HepG2 (cell line): ENCODE data around the gene NSD2. TPM values are rescaled to one million over a fixed set of nuclear protein-coding genes. Genes with fewer than 3 reads are reported as not detected.

Source experiments
- ATF1 ChIP-seq: IDR thresholded peaks from 2 replicates; pipeline ENCODE4 v1.6.1; 2016; ENCODE audit warnings: mild to moderate bottlenecking, control low read depth
- CEBPG ChIP-seq: IDR thresholded peaks from 2 replicates; pipeline ENCODE4 v1.6.1; 2016
- HDAC6 ChIP-seq: fragments of 200-600 bp; sonication (generic); IDR thresholded peaks from 2 replicates; pipeline ENCODE4 v1.7.0; 2017; ENCODE audit warnings: mild to moderate bottlenecking, antibody characterized with exemption, low read length, low read depth
- NRL ChIP-seq: sonication (generic); formaldehyde crosslinking; IDR thresholded peaks from 2 replicates; pipeline ENCODE4 v1.5.0; 2020; ENCODE audit warnings: missing genetic modification reagents, mild to moderate bottlenecking, moderate library complexity, borderline replicate concordance
- POLR2G ChIP-seq: fragments of 200-400 bp; formaldehyde crosslinking; IDR thresholded peaks from 2 replicates; pipeline ENCODE4 v1.6.1; 2018; ENCODE audit warnings: mild to moderate bottlenecking, low read depth, low read length, moderate library complexity
- RAD51 ChIP-seq: fragments of 450-650 bp; IDR thresholded peaks from 2 replicates; pipeline ENCODE4 v1.6.1; 2016; ENCODE audit warnings: borderline replicate concordance
- SALL2 ChIP-seq: sonication (generic); formaldehyde crosslinking; IDR thresholded peaks from 2 replicates; pipeline ENCODE4 v1.8.1; 2023; ENCODE audit warnings: mild to moderate bottlenecking, missing genetic modification reagents, inconsistent platforms
- SCMH1 ChIP-seq: sonication (generic); formaldehyde crosslinking; IDR thresholded peaks from 2 replicates; pipeline ENCODE4 v1.9.0; 2021; ENCODE audit warnings: missing genetic modification reagents, mild to moderate bottlenecking, borderline replicate concordance
- TARDBP ChIP-seq: sonication (generic); formaldehyde crosslinking; IDR thresholded peaks from 2 replicates; pipeline ENCODE4 v1.8.0; 2022; ENCODE audit warnings: mild to moderate bottlenecking, missing genetic modification reagents
- ZMYM3 ChIP-seq: sonication (generic); formaldehyde crosslinking; IDR thresholded peaks from 2 replicates; pipeline ENCODE4 v1.5.1; 2020; ENCODE audit warnings: mild to moderate bottlenecking, missing genetic modification reagents
- ZNF501 ChIP-seq: sonication (generic); formaldehyde crosslinking; IDR thresholded peaks from 2 replicates; pipeline ENCODE4 v1.5.1; 2020; ENCODE audit warnings: mild to moderate bottlenecking, moderate library complexity, missing genetic modification reagents
- ZNF543 ChIP-seq: sonication (generic); formaldehyde crosslinking; IDR thresholded peaks from 2 replicates; pipeline ENCODE4 v1.4.0; 2020; ENCODE audit warnings: mild to moderate bottlenecking, missing genetic modification reagents
- ZNF883 ChIP-seq: sonication (generic); formaldehyde crosslinking; IDR thresholded peaks from 2 replicates; pipeline ENCODE4 v1.5.1; 2020; ENCODE audit warnings: mild to moderate bottlenecking, missing genetic modification reagents; ENCODE audit errors: not compliant biosample characterization
- ZSCAN31 ChIP-seq: sonication (generic); formaldehyde crosslinking; IDR thresholded peaks from 2 replicates; pipeline ENCODE4 v1.5.0; 2020; ENCODE audit warnings: low read depth, mild to moderate bottlenecking, missing genetic modification reagents
- polyA plus RNA-seq, 8 experiments: library from polyadenylated mRNA; depleted of rRNA in 3 of 8; stranded (reverse) in 7 of 8; unstranded in 1 of 8; fragments of >200 nt; fragmentation: Illumina TruSeq in 4 of 8; extraction: Trizol in 4 of 8; gene quantifications; 2 replicates each; pipeline versions ENCODE4 v1.2.1 to v1.2.3, GENCODE V29; 2011 to 2016; ENCODE audit warnings: low read depth in 4 of 8, missing spikeins in 1 of 8, mixed read lengths in 1 of 8; ENCODE audit not compliant: insufficient read depth in 1 of 8
- total RNA-seq, 5 experiments: library from RNA; depleted of rRNA; stranded (reverse); fragments of >200 nt; fragmentation: Illumina TruSeq; extraction: Trizol; gene quantifications; 2 replicates each; pipeline ENCODE4 v1.2.3, GENCODE V29; 2016; ENCODE audit warnings: low read depth in 1 of 5
- TF ChIP-seq, protein P1 (sequence below): sonication (generic); formaldehyde crosslinking; IDR thresholded peaks from 2 replicates; pipeline ENCODE4 v1.5.1; 2020; ENCODE audit warnings: mild to moderate bottlenecking, moderate library complexity, missing genetic modification reagents
- TF ChIP-seq, protein P2 (sequence below): sonication (generic); formaldehyde crosslinking; IDR thresholded peaks from 2 replicates; pipeline ENCODE4 v1.9.0; 2022; ENCODE audit warnings: missing genetic modification reagents, mild to moderate bottlenecking, borderline replicate concordance
- TF ChIP-seq, protein P3 (sequence below): IDR thresholded peaks from 2 replicates; pipeline ENCODE4 v1.4.0; 2020; ENCODE audit warnings: mild to moderate bottlenecking, missing genetic modification reagents
- TF ChIP-seq, protein P4 (sequence below): IDR thresholded peaks from 2 replicates; pipeline ENCODE4 v1.6.1; 2016
- TF ChIP-seq, protein P5 (sequence below): sonication (generic); formaldehyde crosslinking; IDR thresholded peaks from 2 replicates; pipeline ENCODE4 v1.4.0; 2020; ENCODE audit warnings: missing genetic modification reagents

NSD2 gene
- total and polyA plus RNA-seq, 2 of the 13 experiments (the other 11 are each of a cell fraction or from before 2014, with no cell fraction given): 22.0 to 65.9 TPM

DNA sequence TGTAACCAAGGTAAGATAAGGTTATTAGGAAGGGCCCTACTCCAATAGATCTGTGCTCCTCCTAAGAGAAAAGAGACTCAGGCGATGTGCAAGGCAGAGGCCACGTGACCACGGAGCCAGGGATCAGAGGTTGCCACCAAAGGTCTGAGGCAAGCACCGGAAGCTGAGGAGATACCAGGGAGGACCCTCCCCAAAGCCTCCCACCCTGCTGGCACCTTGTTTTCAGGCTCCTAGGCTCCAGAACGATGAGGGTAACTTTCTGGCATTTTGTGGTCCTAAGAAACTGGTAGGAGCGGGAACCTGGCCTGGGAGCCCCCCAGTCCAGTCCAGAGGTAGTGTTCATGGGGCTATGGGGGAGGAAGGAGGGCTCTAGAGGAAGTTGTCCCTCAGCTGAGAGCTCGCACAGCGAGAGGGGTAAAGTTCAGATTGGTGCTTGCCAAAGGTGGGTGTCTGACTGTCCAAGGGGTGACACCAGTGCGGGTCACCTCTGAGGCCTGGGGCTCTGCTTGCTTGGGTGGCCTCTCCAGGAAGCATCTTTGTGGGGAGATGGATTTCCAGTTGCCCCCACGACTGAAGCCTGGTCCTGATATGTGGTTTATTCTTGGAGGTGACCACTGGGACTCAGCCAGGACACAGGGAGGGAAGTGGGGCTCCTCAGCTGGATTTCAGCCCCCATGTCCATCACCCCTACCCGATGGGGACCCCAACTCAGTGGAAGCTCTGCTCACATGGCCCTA lies 7.7 kb upstream of the NSD2 start (continued):
- TF ChIP-seq, protein P1, sequence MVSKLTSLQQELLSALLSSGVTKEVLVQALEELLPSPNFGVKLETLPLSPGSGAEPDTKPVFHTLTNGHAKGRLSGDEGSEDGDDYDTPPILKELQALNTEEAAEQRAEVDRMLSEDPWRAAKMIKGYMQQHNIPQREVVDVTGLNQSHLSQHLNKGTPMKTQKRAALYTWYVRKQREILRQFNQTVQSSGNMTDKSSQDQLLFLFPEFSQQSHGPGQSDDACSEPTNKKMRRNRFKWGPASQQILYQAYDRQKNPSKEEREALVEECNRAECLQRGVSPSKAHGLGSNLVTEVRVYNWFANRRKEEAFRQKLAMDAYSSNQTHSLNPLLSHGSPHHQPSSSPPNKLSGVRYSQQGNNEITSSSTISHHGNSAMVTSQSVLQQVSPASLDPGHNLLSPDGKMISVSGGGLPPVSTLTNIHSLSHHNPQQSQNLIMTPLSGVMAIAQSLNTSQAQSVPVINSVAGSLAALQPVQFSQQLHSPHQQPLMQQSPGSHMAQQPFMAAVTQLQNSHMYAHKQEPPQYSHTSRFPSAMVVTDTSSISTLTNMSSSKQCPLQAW (CRISPR knock-in tag): peak; percentile 38; the same call in 1 of the 2 replicates
- peak; percentile 62; the same call in 1 of the 2 replicates for TF ChIP-seq CEBPG (CRISPR knock-in tag)
- TF ChIP-seq, protein P2, sequence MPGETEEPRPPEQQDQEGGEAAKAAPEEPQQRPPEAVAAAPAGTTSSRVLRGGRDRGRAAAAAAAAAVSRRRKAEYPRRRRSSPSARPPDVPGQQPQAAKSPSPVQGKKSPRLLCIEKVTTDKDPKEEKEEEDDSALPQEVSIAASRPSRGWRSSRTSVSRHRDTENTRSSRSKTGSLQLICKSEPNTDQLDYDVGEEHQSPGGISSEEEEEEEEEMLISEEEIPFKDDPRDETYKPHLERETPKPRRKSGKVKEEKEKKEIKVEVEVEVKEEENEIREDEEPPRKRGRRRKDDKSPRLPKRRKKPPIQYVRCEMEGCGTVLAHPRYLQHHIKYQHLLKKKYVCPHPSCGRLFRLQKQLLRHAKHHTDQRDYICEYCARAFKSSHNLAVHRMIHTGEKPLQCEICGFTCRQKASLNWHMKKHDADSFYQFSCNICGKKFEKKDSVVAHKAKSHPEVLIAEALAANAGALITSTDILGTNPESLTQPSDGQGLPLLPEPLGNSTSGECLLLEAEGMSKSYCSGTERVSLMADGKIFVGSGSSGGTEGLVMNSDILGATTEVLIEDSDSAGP: peak; percentile 43; the same call in 1 of the 2 replicates
- peak; percentile 33; the same call in 1 of the 2 replicates for TF ChIP-seq ZSCAN31 (CRISPR knock-in tag)
- TF ChIP-seq, protein P3, sequence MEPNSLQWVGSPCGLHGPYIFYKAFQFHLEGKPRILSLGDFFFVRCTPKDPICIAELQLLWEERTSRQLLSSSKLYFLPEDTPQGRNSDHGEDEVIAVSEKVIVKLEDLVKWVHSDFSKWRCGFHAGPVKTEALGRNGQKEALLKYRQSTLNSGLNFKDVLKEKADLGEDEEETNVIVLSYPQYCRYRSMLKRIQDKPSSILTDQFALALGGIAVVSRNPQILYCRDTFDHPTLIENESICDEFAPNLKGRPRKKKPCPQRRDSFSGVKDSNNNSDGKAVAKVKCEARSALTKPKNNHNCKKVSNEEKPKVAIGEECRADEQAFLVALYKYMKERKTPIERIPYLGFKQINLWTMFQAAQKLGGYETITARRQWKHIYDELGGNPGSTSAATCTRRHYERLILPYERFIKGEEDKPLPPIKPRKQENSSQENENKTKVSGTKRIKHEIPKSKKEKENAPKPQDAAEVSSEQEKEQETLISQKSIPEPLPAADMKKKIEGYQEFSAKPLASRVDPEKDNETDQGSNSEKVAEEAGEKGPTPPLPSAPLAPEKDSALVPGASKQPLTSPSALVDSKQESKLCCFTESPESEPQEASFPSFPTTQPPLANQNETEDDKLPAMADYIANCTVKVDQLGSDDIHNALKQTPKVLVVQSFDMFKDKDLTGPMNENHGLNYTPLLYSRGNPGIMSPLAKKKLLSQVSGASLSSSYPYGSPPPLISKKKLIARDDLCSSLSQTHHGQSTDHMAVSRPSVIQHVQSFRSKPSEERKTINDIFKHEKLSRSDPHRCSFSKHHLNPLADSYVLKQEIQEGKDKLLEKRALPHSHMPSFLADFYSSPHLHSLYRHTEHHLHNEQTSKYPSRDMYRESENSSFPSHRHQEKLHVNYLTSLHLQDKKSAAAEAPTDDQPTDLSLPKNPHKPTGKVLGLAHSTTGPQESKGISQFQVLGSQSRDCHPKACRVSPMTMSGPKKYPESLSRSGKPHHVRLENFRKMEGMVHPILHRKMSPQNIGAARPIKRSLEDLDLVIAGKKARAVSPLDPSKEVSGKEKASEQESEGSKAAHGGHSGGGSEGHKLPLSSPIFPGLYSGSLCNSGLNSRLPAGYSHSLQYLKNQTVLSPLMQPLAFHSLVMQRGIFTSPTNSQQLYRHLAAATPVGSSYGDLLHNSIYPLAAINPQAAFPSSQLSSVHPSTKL (CRISPR knock-in tag): peak; percentile 57; the same call in 1 of the 2 replicates
- no peak for TF ChIP-seq HDAC6
- TF ChIP-seq ATF1 (CRISPR knock-in tag): no peak
- no peak for TF ChIP-seq ZNF543
- TF ChIP-seq, protein P4, sequence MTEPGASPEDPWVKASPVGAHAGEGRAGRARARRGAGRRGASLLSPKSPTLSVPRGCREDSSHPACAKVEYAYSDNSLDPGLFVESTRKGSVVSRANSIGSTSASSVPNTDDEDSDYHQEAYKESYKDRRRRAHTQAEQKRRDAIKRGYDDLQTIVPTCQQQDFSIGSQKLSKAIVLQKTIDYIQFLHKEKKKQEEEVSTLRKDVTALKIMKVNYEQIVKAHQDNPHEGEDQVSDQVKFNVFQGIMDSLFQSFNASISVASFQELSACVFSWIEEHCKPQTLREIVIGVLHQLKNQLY (CRISPR knock-in tag): peak; percentile 77; the same call in 1 of the 2 replicates
- TF ChIP-seq SCMH1 (CRISPR knock-in tag): no peak
- peak; percentile 38; the same call in 1 of the 2 replicates for TF ChIP-seq ZMYM3 (CRISPR knock-in tag)
- peak; percentile 69; the same call in 1 of the 2 replicates for TF ChIP-seq NRL (CRISPR knock-in tag)
- TF ChIP-seq SALL2 (CRISPR knock-in tag): peak; percentile 64; the same call in 1 of the 2 replicates
- peak; percentile 61; the same call in 1 of the 2 replicates for TF ChIP-seq TARDBP
- TF ChIP-seq, protein P5, sequence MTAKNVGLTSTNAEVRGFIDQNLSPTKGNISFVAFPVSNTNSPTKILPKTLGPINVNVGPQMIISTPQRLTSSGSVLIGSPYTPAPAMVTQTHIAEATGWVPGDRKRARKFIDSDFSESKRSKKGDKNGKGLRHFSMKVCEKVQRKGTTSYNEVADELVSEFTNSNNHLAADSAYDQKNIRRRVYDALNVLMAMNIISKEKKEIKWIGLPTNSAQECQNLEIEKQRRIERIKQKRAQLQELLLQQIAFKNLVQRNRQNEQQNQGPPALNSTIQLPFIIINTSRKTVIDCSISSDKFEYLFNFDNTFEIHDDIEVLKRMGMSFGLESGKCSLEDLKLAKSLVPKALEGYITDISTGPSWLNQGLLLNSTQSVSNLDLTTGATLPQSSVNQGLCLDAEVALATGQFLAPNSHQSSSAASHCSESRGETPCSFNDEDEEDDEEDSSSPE (CRISPR knock-in tag): peak; percentile 43; the same call in 1 of the 2 replicates
- TF ChIP-seq ZNF883 (CRISPR knock-in tag): peak; percentile 39
- peak; percentile 52 for TF ChIP-seq ZNF501 (CRISPR knock-in tag)
- peak; percentile 75; the same call in 1 of the 2 replicates for TF ChIP-seq RAD51
- TF ChIP-seq POLR2G: peak; percentile 44
